OCI-LY3 (cell line): ENCODE data around the gene TFAP2A.

ENCODE experiments used
- CTCF ChIP-seq: fragments of 200-600, 300-600 bp; sonication (generic); IDR thresholded peaks from 2 replicates; pipeline ENCODE4 v1.5.1; 2014; ENCODE audit warnings: antibody characterized with exemption, low read length, low read depth
- EZH2phosphoT487 ChIP-seq: fragments of 200-600 bp; shearing (Covaris generic); IDR thresholded peaks from 2 replicates; pipeline ENCODE4 v1.6.1; 2018; ENCODE audit warnings: antibody characterized with exemption, mixed run types, low read depth

GRCh38 chr6:10425975-10426780 is 11.3 kb upstream of the TFAP2A start:
- no peak for TF ChIP-seq CTCF
- TF ChIP-seq EZH2phosphoT487, result no peak
